HEK293T (cell line): Measurements from ENCODE around the gene PSAT1.
A peak's percentile ranks its signal among the peaks of the same experiment; 100 is the strongest.

ENCODE experiments used
- CTCF ChIA-PET: fragments of 350-600 bp; formaldehyde crosslinking; extraction: SDS; loops from one replicate; lab custom pipeline; 2021; ENCODE audit warnings: antibody characterized with exemption, inconsistent platforms; lab: Yijun Ruan, JAX
- POLR2A ChIA-PET: fragments of 350-600 bp; formaldehyde crosslinking; extraction: SDS; loops from one replicate; lab custom pipeline; 2020; ENCODE audit warnings: antibody characterized with exemption, inconsistent platforms; lab: Yijun Ruan, JAX
- DNase-seq: peaks from one replicate; pipeline ENCODE4 v3.0.0; 2012; ENCODE audit warnings: mixed read lengths; ENCODE audit errors: extremely low spot score
- ARNT ChIP-seq: fragments of 450-650 bp; IDR thresholded peaks from 2 replicates; pipeline ENCODE4 v1.6.1; 2017; ENCODE audit warnings: mild to moderate bottlenecking
- BHLHE40 ChIP-seq: fragments of 450-650 bp; IDR thresholded peaks from 2 replicates; pipeline ENCODE4 v1.6.1; 2016; ENCODE audit warnings: mild to moderate bottlenecking, moderate library complexity, borderline replicate concordance
- CTBP1 ChIP-seq: fragments of 450-650 bp; IDR thresholded peaks from 2 replicates; pipeline ENCODE4 v1.6.1; 2016; ENCODE audit warnings: borderline replicate concordance
- ELF4 ChIP-seq: fragments of 450-650 bp; IDR thresholded peaks from 2 replicates; pipeline ENCODE4 v1.6.1; 2017; ENCODE audit warnings: antibody characterized with exemption
- FOXA1 ChIP-seq: fragments of 450-650 bp; IDR thresholded peaks from 2 replicates; pipeline ENCODE4 v1.6.1; 2016; ENCODE audit warnings: mild to moderate bottlenecking
- FOXK2 ChIP-seq: fragments of 450-650 bp; IDR thresholded peaks from 2 replicates; pipeline ENCODE4 v1.6.1; 2016; ENCODE audit warnings: mild to moderate bottlenecking
- FOXM1 ChIP-seq: fragments of 450-650 bp; IDR thresholded peaks from 2 replicates; pipeline ENCODE4 v1.6.1; 2017; ENCODE audit warnings: mild to moderate bottlenecking, borderline replicate concordance
- HDGF ChIP-seq: fragments of 450-650 bp; IDR thresholded peaks from 2 replicates; pipeline ENCODE4 v1.6.1; 2017; ENCODE audit warnings: antibody characterized with exemption, borderline replicate concordance
- L3MBTL2 ChIP-seq: fragments of 450-650 bp; conservative IDR thresholded peaks from 2 replicates; pipeline ENCODE4 v1.6.1; 2016; ENCODE audit warnings: mild to moderate bottlenecking
- LEF1 ChIP-seq: fragments of 450-650 bp; IDR thresholded peaks from 2 replicates; pipeline ENCODE4 v1.6.1; 2017; ENCODE audit warnings: mild to moderate bottlenecking, borderline replicate concordance
- NFRKB ChIP-seq: fragments of 450-650 bp; IDR thresholded peaks from 2 replicates; pipeline ENCODE4 v1.6.1; 2016; ENCODE audit warnings: mild to moderate bottlenecking, moderate library complexity
- SP1 ChIP-seq: fragments of 450-650 bp; IDR thresholded peaks from 2 replicates; pipeline ENCODE4 v1.6.1; 2017
- SUZ12 ChIP-seq: fragments of 450-650 bp; IDR thresholded peaks from 2 replicates; pipeline ENCODE4 v1.6.1; 2016; ENCODE audit warnings: mild to moderate bottlenecking
- TARDBP ChIP-seq: fragments of 450-650 bp; IDR thresholded peaks from 2 replicates; pipeline ENCODE4 v1.6.1; 2016
- ZNF384 ChIP-seq: fragments of 450-650 bp; IDR thresholded peaks from 2 replicates; pipeline ENCODE4 v1.6.1; 2016
- TF ChIP-seq, protein P1 (sequence below): fragments of 450-650 bp; IDR thresholded peaks from 2 replicates; pipeline ENCODE4 v1.6.1; 2016

The PSAT1 gene

GRCh38 chr9:78368236-78368635 lies 71.3 kb downstream of the PSAT1 start:
- ChIA-PET CTCF (no interaction called here), POLR2A (no interaction called here)
- TF ChIP-seq ELF4 (no peak), BHLHE40 (no peak), SUZ12 (no peak), FOXM1 (no peak), ZNF384 (no peak), TARDBP (no peak), SP1 (no peak), CTBP1 (no peak), FOXA1 (no peak), L3MBTL2 (no peak), HDGF (no peak), ARNT (no peak), FOXK2 (no peak), LEF1 (no peak), NFRKB (no peak)
- TF ChIP-seq, protein P1, sequence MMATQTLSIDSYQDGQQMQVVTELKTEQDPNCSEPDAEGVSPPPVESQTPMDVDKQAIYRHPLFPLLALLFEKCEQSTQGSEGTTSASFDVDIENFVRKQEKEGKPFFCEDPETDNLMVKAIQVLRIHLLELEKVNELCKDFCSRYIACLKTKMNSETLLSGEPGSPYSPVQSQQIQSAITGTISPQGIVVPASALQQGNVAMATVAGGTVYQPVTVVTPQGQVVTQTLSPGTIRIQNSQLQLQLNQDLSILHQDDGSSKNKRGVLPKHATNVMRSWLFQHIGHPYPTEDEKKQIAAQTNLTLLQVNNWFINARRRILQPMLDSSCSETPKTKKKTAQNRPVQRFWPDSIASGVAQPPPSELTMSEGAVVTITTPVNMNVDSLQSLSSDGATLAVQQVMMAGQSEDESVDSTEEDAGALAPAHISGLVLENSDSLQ = no peak
- DNase-seq = no peak

- no peak for TF ChIP-seq TARDBP
- no peak for TF ChIP-seq L3MBTL2
- TF ChIP-seq FOXA1 = no peak
- TF ChIP-seq ARNT = no peak
- no peak for TF ChIP-seq NFRKB
These were observed 72.8 kb downstream of the PSAT1 start for GRCh38 chr9:78369639-78370219.

GRCh38 chr9:78370991-78371390 lies 74.1 kb downstream of the PSAT1 start:
- no peak for DNase-seq
- no peak for TF ChIP-seq BHLHE40
- TF ChIP-seq ELF4 = no peak
- TF ChIP-seq TARDBP = no peak
- no peak for TF ChIP-seq L3MBTL2
- TF ChIP-seq ARNT = no peak
- TF ChIP-seq FOXK2 = no peak
- TF ChIP-seq ZNF384 = no peak
- TF ChIP-seq, protein P1 = no peak
- no peak for TF ChIP-seq FOXA1
- ChIA-PET CTCF (no interaction called here), POLR2A (no interaction called here)

More at GRCh38 chr9:78369639-78370219, 72.8 kb downstream of the PSAT1 start:
- ChIA-PET POLR2A (no interaction called here), CTCF (interaction anchor here (0.9 to 1.3 kb wide), 5 partner anchors 9 to 112 kb away, joined by 3 to 4 read pairs (median 3); no protein-coding TSS in a partner anchor)
- DNase-seq = peak; percentile 83

GRCh38 chr9:78371981-78372380 lies 75.1 kb downstream of the PSAT1 start:
- CTCF ChIA-PET = interaction anchor here (0.6 kb wide), 1 partner anchor 40 kb away, joined by 3 read pairs; no protein-coding TSS in a partner anchor
- POLR2A ChIA-PET = no interaction called here
- no peak for DNase-seq
- TF ChIP-seq L3MBTL2 = no peak
- no peak for TF ChIP-seq SUZ12
- TF ChIP-seq NFRKB = no peak
- TF ChIP-seq LEF1 = no peak
- TF ChIP-seq CTBP1 = no peak
- TF ChIP-seq TARDBP = no peak
- TF ChIP-seq ARNT = no peak
- no peak for TF ChIP-seq FOXK2
- TF ChIP-seq HDGF = no peak
- TF ChIP-seq, protein P1 = no peak
- no peak for TF ChIP-seq ZNF384
- TF ChIP-seq BHLHE40 = no peak
- TF ChIP-seq ELF4 = no peak
- TF ChIP-seq FOXA1 = no peak
- no peak for TF ChIP-seq FOXM1
- TF ChIP-seq SP1 = no peak
